CMK (cell line): ENCODE results near the gene RASGEF1C.
"Not testable (repeated sequence)": the region's sequence is repeated elsewhere in the genome, so short reads cannot be mapped to it uniquely, and the experiment has no call there.

Experiments
- DNase-seq: peaks from one replicate; pipeline ENCODE4 v3.0.0-alpha.2; 2010; ENCODE audit warnings: low read depth

Gene RASGEF1C

GRCh38 chr5:180210961-180211760 is 2.1 kb upstream of the RASGEF1C start:
- no peak for DNase-seq

- DNase-seq = not testable (repeated sequence)
Measured at GRCh38 chr5:180210077-180210476, 1.1 kb upstream of the RASGEF1C start.

GRCh38 chr5:180208435-180209081 is 453 bp downstream of the RASGEF1C start:
- DNase-seq = peak; percentile 12

GRCh38 chr5:180208038-180208434 is 975 bp downstream of the RASGEF1C start:
- DNase-seq = no peak

GRCh38 chr5:180207593-180207992 is 1.4 kb downstream of the RASGEF1C start:
- no peak for DNase-seq

- DNase-seq = no peak
Measured at GRCh38 chr5:180206993-180207392, 2.0 kb downstream of the RASGEF1C start.

GRCh38 chr5:180205916-180206315 is 3.1 kb downstream of the RASGEF1C start:
- DNase-seq = no peak

- DNase-seq = no peak
Measured at GRCh38 chr5:180204276-180204819, 4.7 kb downstream of the RASGEF1C start.

GRCh38 chr5:180202939-180203573 is 6.0 kb downstream of the RASGEF1C start:
- DNase-seq = no peak

GRCh38 chr5:180201051-180201987 is 7.7 kb downstream of the RASGEF1C start:
- no peak for DNase-seq

- DNase-seq = no peak
Measured at GRCh38 chr5:180199390-180199789, 9.6 kb downstream of the RASGEF1C start.

GRCh38 chr5:180198208-180198607 is 10.8 kb downstream of the RASGEF1C start:
- no peak for DNase-seq

GRCh38 chr5:180197016-180197702 is 11.9 kb downstream of the RASGEF1C start:
- DNase-seq = no peak

- DNase-seq = no peak
Measured at GRCh38 chr5:180194410-180195345, 14.3 kb downstream of the RASGEF1C start.

GRCh38 chr5:180193749-180194375 is 15.1 kb downstream of the RASGEF1C start:
- no peak for DNase-seq

GRCh38 chr5:180191716-180192115 is 17.3 kb downstream of the RASGEF1C start:
- DNase-seq = no peak

- DNase-seq = no peak
Measured at GRCh38 chr5:180187767-180188166, 21.2 kb downstream of the RASGEF1C start.

- no peak for DNase-seq
Measured at GRCh38 chr5:180180846-180181245, 28.2 kb downstream of the RASGEF1C start.

GRCh38 chr5:180180421-180180820 is 28.6 kb downstream of the RASGEF1C start:
- DNase-seq = no peak
